H1 (cell line): ENCODE data around the gene RHD. TPM values are rescaled to one million over a fixed set of nuclear protein-coding genes. Genes with fewer than 3 reads are reported as not detected.
A peak's percentile ranks its signal among the peaks of the same experiment; 100 is the strongest.

Experiments used
- CTCF ChIP-seq, 3 experiments: IDR thresholded peaks; 1 replicate in 2 of 3; 2 replicates in 1 of 3; pipeline versions ENCODE4 v1.5.1 to v1.6.1; 2011; ENCODE audit warnings: low read length in 3 of 3, mild to moderate bottlenecking in 3 of 3, inconsistent platforms in 2 of 3, low read depth in 1 of 3, moderate library complexity in 1 of 3; ENCODE audit not compliant: insufficient read depth in 1 of 3; ENCODE audit errors: control extremely low read depth in 1 of 3
- polyA plus RNA-seq, 7 experiments: library from polyadenylated mRNA; depleted of rRNA in 3 of 7; stranded (reverse) in 5 of 7; unstranded in 2 of 7; fragments of >200 nt in 5 of 7; fragments of 200-250 nt in 2 of 7; gene quantifications; 1 replicate in 5 of 7; 2 replicates in 1 of 7; 4 replicates in 1 of 7; pipeline versions ENCODE4 v1.2.1 to v1.2.3, GENCODE V29; 2011 to 2013; ENCODE audit warnings: missing spikeins in 2 of 7, mixed read lengths in 2 of 7
- total RNA-seq: library from RNA; stranded (reverse); fragmentation: NEBNext Ultra II Directional; extraction: Animal tissue kit (Norgen Biotek cat#: 25700); gene quantifications from 2 replicates; pipeline ENCODE4 v1.2.1, GENCODE V29; 2021

RHD gene
- total and polyA plus RNA-seq, 2 of the 8 experiments (the other 6 are each of a cell fraction or from before 2014, with no cell fraction given), result 0.21 TPM; not detected in 1

GRCh38 chr1:25247829-25248754 is 24.2 kb upstream of the RHD start (continued):
- peak; percentile 40 to 56 (median 42); a peak in 3 of 4 replicates for TF ChIP-seq CTCF (IDR thresholded peaks at IDR 0.05; ENCODE audit: control extremely low read depth in 1 of 3, insufficient read depth in 1 of 3, low read depth in 1 of 3, low read length in 3 of 3)
